Sigmoid colon (tissue), 4 donors: Measurements from ENCODE around the gene TMEM121.

Experiments used
- CTCF ChIP-seq, 4 experiments: fragments of 450-650 bp in 3 of 4; fragments of 200-600 bp in 1 of 4; IDR thresholded peaks; one replicate each; pipeline ENCODE4 v1.5.1; 2016 to 2019; ENCODE audit warnings: antibody characterized with exemption in 4 of 4, mild to moderate bottlenecking in 3 of 4, moderate library complexity in 2 of 4
- POLR2AphosphoS5 ChIP-seq, 4 donors: sonication (generic); formaldehyde crosslinking; IDR thresholded peaks; one replicate each; pipeline ENCODE4 v1.6.1; 2017; ENCODE audit warnings: antibody characterized with exemption in 4 of 4

- TF ChIP-seq CTCF (IDR thresholded peaks at IDR 0.05): no peak
- no peak for TF ChIP-seq POLR2AphosphoS5 (IDR thresholded peaks at IDR 0.05)
Observed at GRCh38 chr14:105527381-105527825, 1.0 kb downstream of the TMEM121 start.
